ENCODE results near the gene CHMP5.

DNA sequence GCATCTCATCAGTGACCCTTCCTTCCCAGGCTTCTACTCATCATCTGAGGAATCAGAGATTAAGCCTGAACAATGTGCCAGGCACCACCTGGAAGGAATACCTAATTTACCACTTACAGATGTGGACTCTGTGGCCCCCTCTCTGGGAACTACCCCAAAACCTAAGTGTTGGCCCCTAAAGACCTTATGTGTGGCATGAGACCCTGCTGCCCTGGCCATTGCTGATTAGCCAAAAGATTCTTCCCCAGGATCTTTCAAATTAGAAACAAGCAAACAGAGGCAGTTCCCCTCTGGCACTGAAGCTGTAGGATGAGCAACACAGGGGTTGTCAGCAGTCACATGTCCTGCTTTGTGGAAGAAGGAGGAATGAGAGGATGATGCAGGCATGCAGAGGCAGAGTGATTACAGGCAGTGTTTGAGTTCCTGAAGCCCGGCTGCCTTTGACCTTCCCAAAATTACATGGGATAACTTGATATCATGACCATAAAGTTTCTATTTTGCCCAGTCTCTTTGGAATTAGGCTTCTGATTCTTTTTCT lies 14.3 kb upstream of the CHMP5 start:
- TF ChIP-seq POLR2AphosphoS5 (IDR thresholded peaks at IDR 0.05) (no peak), POLR2A (IDR thresholded peaks at IDR 0.05) (no peak), EP300 (IDR thresholded peaks at IDR 0.05) (no peak)
- TF ChIP-seq, protein P1, sequence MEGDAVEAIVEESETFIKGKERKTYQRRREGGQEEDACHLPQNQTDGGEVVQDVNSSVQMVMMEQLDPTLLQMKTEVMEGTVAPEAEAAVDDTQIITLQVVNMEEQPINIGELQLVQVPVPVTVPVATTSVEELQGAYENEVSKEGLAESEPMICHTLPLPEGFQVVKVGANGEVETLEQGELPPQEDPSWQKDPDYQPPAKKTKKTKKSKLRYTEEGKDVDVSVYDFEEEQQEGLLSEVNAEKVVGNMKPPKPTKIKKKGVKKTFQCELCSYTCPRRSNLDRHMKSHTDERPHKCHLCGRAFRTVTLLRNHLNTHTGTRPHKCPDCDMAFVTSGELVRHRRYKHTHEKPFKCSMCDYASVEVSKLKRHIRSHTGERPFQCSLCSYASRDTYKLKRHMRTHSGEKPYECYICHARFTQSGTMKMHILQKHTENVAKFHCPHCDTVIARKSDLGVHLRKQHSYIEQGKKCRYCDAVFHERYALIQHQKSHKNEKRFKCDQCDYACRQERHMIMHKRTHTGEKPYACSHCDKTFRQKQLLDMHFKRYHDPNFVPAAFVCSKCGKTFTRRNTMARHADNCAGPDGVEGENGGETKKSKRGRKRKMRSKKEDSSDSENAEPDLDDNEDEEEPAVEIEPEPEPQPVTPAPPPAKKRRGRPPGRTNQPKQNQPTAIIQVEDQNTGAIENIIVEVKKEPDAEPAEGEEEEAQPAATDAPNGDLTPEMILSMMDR (IDR thresholded peaks at IDR 0.05): no peak

Measured in suprapubic skin (tissue), 4 donors.